H1 (cell line): ENCODE data around the gene CALML5. TPM values are rescaled to one million over a fixed set of nuclear protein-coding genes. Genes with fewer than 3 reads are reported as not detected.

Source experiments
- BRCA1 ChIP-seq: IDR thresholded peaks from 2 replicates; pipeline ENCODE4 v1.6.1; 2012; ENCODE audit warnings: low read depth, low read length, improper control_type of control experiment
- CEBPB ChIP-seq: IDR thresholded peaks from 2 replicates; pipeline ENCODE4 v1.6.1; 2012; ENCODE audit warnings: low read depth, low read length
- CTBP2 ChIP-seq: IDR thresholded peaks from 2 replicates; pipeline ENCODE4 v1.7.0; 2011; ENCODE audit warnings: borderline replicate concordance, mild to moderate bottlenecking, moderate library complexity, mixed read lengths, low read length; ENCODE audit not compliant: insufficient read depth, insufficient read length
- HDAC6 ChIP-seq: IDR thresholded peaks from one replicate; pipeline ENCODE4 v1.7.1; 2012; ENCODE audit warnings: low read depth, mild to moderate bottlenecking, inconsistent platforms, low read length, moderate library complexity
- JUND ChIP-seq: IDR thresholded peaks from 2 replicates; pipeline ENCODE4 v1.6.1; 2011; ENCODE audit warnings: mild to moderate bottlenecking, improper control_type of control experiment, low read length
- MAFK ChIP-seq: IDR thresholded peaks from 2 replicates; pipeline ENCODE4 v1.6.1; 2012; ENCODE audit warnings: low read depth, mild to moderate bottlenecking, improper control_type of control experiment, low read length
- RAD21 ChIP-seq, 2 experiments: IDR thresholded peaks in 1 of 2; conservative IDR thresholded peaks in 1 of 2; 2 replicates each; pipeline ENCODE4 v1.6.1; 2011; ENCODE audit warnings: low read depth in 2 of 2, low read length in 2 of 2, improper control_type of control experiment in 1 of 2, inconsistent platforms in 1 of 2, mild to moderate bottlenecking in 1 of 2, moderate library complexity in 1 of 2
- RNF2 ChIP-seq: fragments of 200-900, 300-1000 bp; sonication (generic); IDR thresholded peaks from 2 replicates; pipeline ENCODE4 v1.7.1; 2016; ENCODE audit warnings: borderline replicate concordance, low read depth, mild to moderate bottlenecking, antibody characterized with exemption, low read length; ENCODE audit not compliant: poor library complexity, severe bottlenecking; ENCODE audit errors: missing control alignments
- SIN3A ChIP-seq, 2 experiments: IDR thresholded peaks in 1 of 2; conservative IDR thresholded peaks in 1 of 2; 2 replicates each; pipeline ENCODE4 v1.6.1; 2011 to 2012; ENCODE audit warnings: low read length in 2 of 2, improper control_type of control experiment in 1 of 2, low read depth in 1 of 2, mild to moderate bottlenecking in 1 of 2
- polyA plus RNA-seq, 7 experiments: library from polyadenylated mRNA; depleted of rRNA in 3 of 7; stranded (reverse) in 5 of 7; unstranded in 2 of 7; fragments of >200 nt in 5 of 7; fragments of 200-250 nt in 2 of 7; gene quantifications; 1 replicate in 5 of 7; 2 replicates in 1 of 7; 4 replicates in 1 of 7; pipeline versions ENCODE4 v1.2.1 to v1.2.3, GENCODE V29; 2011 to 2013; ENCODE audit warnings: missing spikeins in 2 of 7, mixed read lengths in 2 of 7
- total RNA-seq: library from RNA; stranded (reverse); fragmentation: NEBNext Ultra II Directional; extraction: Animal tissue kit (Norgen Biotek cat#: 25700); gene quantifications from 2 replicates; pipeline ENCODE4 v1.2.1, GENCODE V29; 2021
- TF ChIP-seq, protein P1 (sequence below), 3 experiments: IDR thresholded peaks; 1 replicate in 2 of 3; 2 replicates in 1 of 3; pipeline versions ENCODE4 v1.5.1 to v1.6.1; 2011; ENCODE audit warnings: low read length in 3 of 3, mild to moderate bottlenecking in 3 of 3, inconsistent platforms in 2 of 3, low read depth in 1 of 3, moderate library complexity in 1 of 3; ENCODE audit not compliant: insufficient read depth in 1 of 3; ENCODE audit errors: control extremely low read depth in 1 of 3

Gene CALML5
- total and polyA plus RNA-seq, 2 of the 8 experiments (the other 6 are each of a cell fraction or from before 2014, with no cell fraction given), result not detected

DNA sequence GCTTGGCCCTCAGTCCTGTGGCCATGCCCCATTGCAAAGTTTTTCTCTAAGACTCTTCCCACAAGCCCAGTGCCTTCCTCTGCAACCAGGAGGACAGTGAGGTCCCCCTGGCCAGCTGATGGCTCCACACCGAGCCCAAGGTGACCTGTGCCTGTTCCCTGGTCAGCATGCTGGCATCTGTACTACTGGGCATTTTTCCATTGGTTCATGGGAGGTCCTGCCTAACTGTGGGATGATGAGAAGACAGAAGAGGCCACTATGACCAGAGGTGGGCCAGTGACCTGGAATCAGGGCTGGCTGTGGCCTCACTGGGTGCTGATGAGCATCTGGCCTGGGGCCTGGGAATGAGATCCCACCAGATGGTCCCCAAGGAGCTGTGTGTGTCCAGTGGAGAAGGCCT lies 45.6 kb upstream of the CALML5 start (continued):
- TF ChIP-seq SIN3A (conservative IDR thresholded peaks at IDR 0.05 in 1 of 2, IDR thresholded peaks at IDR 0.05 in 1 of 2; ENCODE audit: low read depth in 1 of 2, low read length in 2 of 2) (no peak), BRCA1 (no peak), JUND (no peak), CTBP2 (no peak), RAD21 (IDR thresholded peaks at IDR 0.05 in 1 of 2, conservative IDR thresholded peaks at IDR 0.05 in 1 of 2; ENCODE audit: low read depth in 2 of 2, low read length in 2 of 2) (no peak), MAFK (no peak), HDAC6 (no peak), CEBPB (no peak), RNF2 (no peak)
- TF ChIP-seq, protein P1, sequence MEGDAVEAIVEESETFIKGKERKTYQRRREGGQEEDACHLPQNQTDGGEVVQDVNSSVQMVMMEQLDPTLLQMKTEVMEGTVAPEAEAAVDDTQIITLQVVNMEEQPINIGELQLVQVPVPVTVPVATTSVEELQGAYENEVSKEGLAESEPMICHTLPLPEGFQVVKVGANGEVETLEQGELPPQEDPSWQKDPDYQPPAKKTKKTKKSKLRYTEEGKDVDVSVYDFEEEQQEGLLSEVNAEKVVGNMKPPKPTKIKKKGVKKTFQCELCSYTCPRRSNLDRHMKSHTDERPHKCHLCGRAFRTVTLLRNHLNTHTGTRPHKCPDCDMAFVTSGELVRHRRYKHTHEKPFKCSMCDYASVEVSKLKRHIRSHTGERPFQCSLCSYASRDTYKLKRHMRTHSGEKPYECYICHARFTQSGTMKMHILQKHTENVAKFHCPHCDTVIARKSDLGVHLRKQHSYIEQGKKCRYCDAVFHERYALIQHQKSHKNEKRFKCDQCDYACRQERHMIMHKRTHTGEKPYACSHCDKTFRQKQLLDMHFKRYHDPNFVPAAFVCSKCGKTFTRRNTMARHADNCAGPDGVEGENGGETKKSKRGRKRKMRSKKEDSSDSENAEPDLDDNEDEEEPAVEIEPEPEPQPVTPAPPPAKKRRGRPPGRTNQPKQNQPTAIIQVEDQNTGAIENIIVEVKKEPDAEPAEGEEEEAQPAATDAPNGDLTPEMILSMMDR (IDR thresholded peaks at IDR 0.05; ENCODE audit: control extremely low read depth in 1 of 3, insufficient read depth in 1 of 3, low read depth in 1 of 3, low read length in 3 of 3), result no peak
